Stomach (tissue), 4 donors: Measurements from ENCODE around the gene FAM168B.

Experiments
- CTCF ChIP-seq, 7 experiments: fragments of 450-650 bp in 4 of 7; fragments of 200-600 bp in 3 of 7; sonication (generic) in 3 of 7; IDR thresholded peaks; one replicate each; pipeline ENCODE4 v1.5.1; 2016 to 2019; ENCODE audit warnings: antibody characterized with exemption in 7 of 7, control low read depth in 2 of 7, mild to moderate bottlenecking in 1 of 7
- POLR2A ChIP-seq, 4 donors: fragments of 450-650 bp; IDR thresholded peaks; one replicate each; pipeline ENCODE4 v1.6.1; 2016; ENCODE audit warnings: antibody characterized with exemption in 4 of 4, control low read depth in 2 of 4, mild to moderate bottlenecking in 1 of 4, moderate library complexity in 1 of 4

GRCh38 chr2:130998561-130998960 lies 94.7 kb downstream of the FAM168B start:
- TF ChIP-seq POLR2A (IDR thresholded peaks at IDR 0.05) (no peak), CTCF (IDR thresholded peaks at IDR 0.05) (no peak)
